Measurements from ENCODE around the gene EFS. TPM values are rescaled to one million over a fixed set of nuclear protein-coding genes. Genes with fewer than 3 reads are reported as not detected.

EFS gene
- total and polyA plus RNA-seq, 8 donors: 15.8 to 64.1 (median 46.9) TPM

GRCh38 chr14:23358042-23358441 lies 6.9 kb downstream of the EFS start:
- H3K9me3 ChIP-seq: no peaks in the 10 kb centered on the region
- intact Hi-C loops (cut with DNase I): no loop called here
- H3K36me3 ChIP-seq: peaks cover 0 to 6% of the 10 kb centered on the region in 2 donors
- H3K27ac ChIP-seq: no peak overlapping the region
- H3K4me1 ChIP-seq: no peaks in the 10 kb centered on the region
- H3K27me3 ChIP-seq: peaks cover 0 to 30% of the 10 kb centered on the region in 2 donors
- H3K4me3 ChIP-seq: no peak overlapping the region
- ATAC-seq: no peak
- no peak for DNase-seq
- no peak for TF ChIP-seq CTCF (IDR thresholded peaks at IDR 0.05)

GRCh38 chr14:23357261-23357660 lies 7.7 kb downstream of the EFS start:
- intact Hi-C loops (cut with DNase I): no loop called here
- Histone ChIP-seq H3K27me3 (peaks cover 0 to 30% of the 10 kb centered on the region in 2 donors), H3K27ac (no peak overlapping the region), H3K9me3 (no peaks in the 10 kb centered on the region), H3K4me3 (no peak overlapping the region), H3K36me3 (peaks cover 0 to 6% of the 10 kb centered on the region in 2 donors), H3K4me1 (peaks cover 0 to 6% of the 10 kb centered on the region in 2 donors)
- DNase-seq: peak in 1 of 4 donors; percentile 65
- ATAC-seq: no peak
- TF ChIP-seq CTCF (IDR thresholded peaks at IDR 0.05): no peak

- intact Hi-C loops (cut with DNase I): no loop called here
Measured at GRCh38 chr14:23356662-23357061, 8.3 kb downstream of the EFS start.

GRCh38 chr14:23355871-23356435 lies 9.0 kb downstream of the EFS start:
- no peaks in the 10 kb centered on the region for H3K9me3 ChIP-seq

More at GRCh38 chr14:23356662-23357061, 8.3 kb downstream of the EFS start:
- ATAC-seq (no peak), DNase-seq (no peak)
- H3K27ac ChIP-seq: no peak overlapping the region
- no peak overlapping the region for H3K4me3 ChIP-seq
- TF ChIP-seq CTCF (IDR thresholded peaks at IDR 0.05): no peak
- peaks cover 2 to 12% of the 10 kb centered on the region in 2 donors for H3K4me1 ChIP-seq
- peaks cover 0 to 6% of the 10 kb centered on the region in 2 donors for H3K36me3 ChIP-seq
- H3K27me3 ChIP-seq: peaks cover 0 to 35% of the 10 kb centered on the region in 2 donors
- no peaks in the 10 kb centered on the region for H3K9me3 ChIP-seq

GRCh38 chr14:23354990-23355389 lies 10.0 kb downstream of the EFS start:
- ATAC-seq (no peak), DNase-seq (no peak)
- TF ChIP-seq CTCF (IDR thresholded peaks at IDR 0.05): no peak
- peaks cover 0 to 6% of the 10 kb centered on the region in 2 donors for H3K36me3 ChIP-seq
- peaks cover 0 to 47% of the 10 kb centered on the region in 2 donors for H3K27me3 ChIP-seq
- H3K4me1 ChIP-seq: peaks cover 3 to 15% of the 10 kb centered on the region in 2 donors
- intact Hi-C loops (cut with DNase I): no loop called here
- no peak overlapping the region for H3K27ac ChIP-seq
- no peaks in the 10 kb centered on the region for H3K9me3 ChIP-seq
- no peak overlapping the region for H3K4me3 ChIP-seq

More at GRCh38 chr14:23355871-23356435, 9.0 kb downstream of the EFS start:
- TF ChIP-seq CTCF (IDR thresholded peaks at IDR 0.05): no peak
- peaks cover 3 to 15% of the 10 kb centered on the region in 2 donors for H3K4me1 ChIP-seq
- peaks cover 0 to 42% of the 10 kb centered on the region in 2 donors for H3K27me3 ChIP-seq
- DNase-seq (no peak), ATAC-seq (no peak)
- H3K27ac ChIP-seq: no peak overlapping the region
- H3K4me3 ChIP-seq: no peak overlapping the region
- peaks cover 0 to 6% of the 10 kb centered on the region in 2 donors for H3K36me3 ChIP-seq
- intact Hi-C loops (cut with DNase I): no loop called here
